Mammary epithelial cell (primary cell): ENCODE data around the gene ZNF624.

ENCODE experiments used
- CTCF ChIP-seq, 2 donors: IDR thresholded peaks in 1 of 2; conservative IDR thresholded peaks in 1 of 2; 2 replicates each; pipeline ENCODE4 v1.5.1; 2011 to 2012; ENCODE audit warnings: inconsistent platforms in 2 of 2, low read length in 2 of 2, mild to moderate bottlenecking in 2 of 2, control low read depth in 1 of 2, low read depth in 1 of 2; ENCODE audit not compliant: insufficient read depth in 1 of 2; ENCODE audit errors: extremely low read depth in 1 of 2
- EZH2 ChIP-seq: IDR thresholded peaks from 2 replicates; pipeline ENCODE4 v1.6.1; 2012; ENCODE audit warnings: low read length, inconsistent platforms, borderline replicate concordance

GRCh38 chr17:16573466-16573865, 80.2 kb downstream of the ZNF624 start:
- no peak for TF ChIP-seq CTCF (conservative IDR thresholded peaks at IDR 0.05 in 1 of 2, IDR thresholded peaks at IDR 0.05 in 1 of 2; ENCODE audit: extremely low read depth in 1 of 2, insufficient read depth in 1 of 2, low read depth in 1 of 2, low read length in 2 of 2)
- TF ChIP-seq EZH2: no peak
